ENCODE results near the gene NFIX. TPM values are rescaled to one million over a fixed set of nuclear protein-coding genes. Genes with fewer than 3 reads are reported as not detected.

The NFIX gene
- total RNA-seq, 1 experiment from 2014 or later = 16.4 TPM

GRCh38 chr19:13095934-13096927 is 101.0 kb downstream of the NFIX start:
- intact Hi-C loops (cut with micrococcal nuclease; ENCODE audit: unreplicated experiment) = no loop called here
- no peak for TF ChIP-seq CTCF (IDR thresholded peaks at IDR 0.05; ENCODE audit: unreplicated experiment)
- Mint-ChIP-seq H3K4me3 (ENCODE audit: low read depth, unreplicated experiment) (no peak overlapping the region), H3K27me3 (ENCODE audit: unreplicated experiment) (no peaks in the 10 kb centered on the region), H3K27ac (ENCODE audit: unreplicated experiment) (peak overlapping the region; percentile 29), H3K36me3 (ENCODE audit: insufficient read depth, unreplicated experiment) (peaks cover 19% of the 10 kb centered on the region), H3K9me3 (ENCODE audit: low read depth, unreplicated experiment) (no peaks in the 10 kb centered on the region), H3K4me1 (ENCODE audit: low read depth, unreplicated experiment) (no peaks in the 10 kb centered on the region)
- CTCF ChIA-PET = interaction anchor here (3.9 kb wide), 1 partner anchor 119 kb away, joined by 35 read pairs; no protein-coding TSS in a partner anchor
- DNase-seq = no peak
- BruUV-seq (replicated peaks) = no TSS peak

- CTCF ChIA-PET = no interaction called here
- no peak overlapping the region for H3K4me3 Mint-ChIP-seq (ENCODE audit: low read depth, unreplicated experiment)
- H3K4me1 Mint-ChIP-seq (ENCODE audit: low read depth, unreplicated experiment) = no peaks in the 10 kb centered on the region
- H3K27ac Mint-ChIP-seq (ENCODE audit: unreplicated experiment) = no peak overlapping the region
- no peaks in the 10 kb centered on the region for H3K9me3 Mint-ChIP-seq (ENCODE audit: low read depth, unreplicated experiment)
- peaks cover 24% of the 10 kb centered on the region for H3K36me3 Mint-ChIP-seq (ENCODE audit: insufficient read depth, unreplicated experiment)
- intact Hi-C loops (cut with micrococcal nuclease; ENCODE audit: unreplicated experiment) = no loop called here
- DNase-seq = no peak
- H3K27me3 Mint-ChIP-seq (ENCODE audit: unreplicated experiment) = no peaks in the 10 kb centered on the region
- BruUV-seq (replicated peaks) = TSS peak; percentile 23
- TF ChIP-seq CTCF (IDR thresholded peaks at IDR 0.05; ENCODE audit: unreplicated experiment) = no peak
Observed at GRCh38 chr19:13097033-13097462, 101.8 kb downstream of the NFIX start.

GRCh38 chr19:13097463-13098258 is 102.4 kb downstream of the NFIX start:
- BruUV-seq (replicated peaks) = no TSS peak
- no peak overlapping the region for H3K27ac Mint-ChIP-seq (ENCODE audit: unreplicated experiment)
- CTCF ChIA-PET = no interaction called here
- intact Hi-C loops (cut with micrococcal nuclease; ENCODE audit: unreplicated experiment) = no loop called here
- no peaks in the 10 kb centered on the region for H3K27me3 Mint-ChIP-seq (ENCODE audit: unreplicated experiment)
- no peaks in the 10 kb centered on the region for H3K9me3 Mint-ChIP-seq (ENCODE audit: low read depth, unreplicated experiment)
- peak; percentile 24 for DNase-seq
- H3K36me3 Mint-ChIP-seq (ENCODE audit: insufficient read depth, unreplicated experiment) = peaks cover 24% of the 10 kb centered on the region
- peak overlapping the region; percentile 61 for H3K4me3 Mint-ChIP-seq (ENCODE audit: low read depth, unreplicated experiment)
- no peak for TF ChIP-seq CTCF (IDR thresholded peaks at IDR 0.05; ENCODE audit: unreplicated experiment)
- no peaks in the 10 kb centered on the region for H3K4me1 Mint-ChIP-seq (ENCODE audit: low read depth, unreplicated experiment)

- no peaks in the 10 kb centered on the region for H3K27me3 Mint-ChIP-seq (ENCODE audit: unreplicated experiment)
- peak overlapping the region; percentile 61 for H3K4me3 Mint-ChIP-seq (ENCODE audit: low read depth, unreplicated experiment)
- H3K4me1 Mint-ChIP-seq (ENCODE audit: low read depth, unreplicated experiment) = no peaks in the 10 kb centered on the region
- no peaks in the 10 kb centered on the region for H3K9me3 Mint-ChIP-seq (ENCODE audit: low read depth, unreplicated experiment)
- BruUV-seq (replicated peaks) = no TSS peak
- H3K27ac Mint-ChIP-seq (ENCODE audit: unreplicated experiment) = no peak overlapping the region
- TF ChIP-seq CTCF (IDR thresholded peaks at IDR 0.05; ENCODE audit: unreplicated experiment) = no peak
- peak; percentile 49 for DNase-seq
- intact Hi-C loops (cut with micrococcal nuclease; ENCODE audit: unreplicated experiment) = no loop called here
- H3K36me3 Mint-ChIP-seq (ENCODE audit: insufficient read depth, unreplicated experiment) = peaks cover 24% of the 10 kb centered on the region
- CTCF ChIA-PET = no interaction called here
Observed at GRCh38 chr19:13098277-13099072, 103.2 kb downstream of the NFIX start.
